Stimulated activated CD4-positive, alpha-beta T cell treated with anti-CD3 and anti-CD28 coated beads, Interleukin-15, amount 100 ng/mL, for 24 hours (primary cell): ENCODE data around the gene SMIM31.

ENCODE experiments used
- DNase-seq: peaks from one replicate; pipeline ENCODE4 v3.0.0-alpha.2; 2020

The SMIM31 gene

GRCh38 chr4:164753873-164754488 lies at the start of gene SMIM31:
TSS of gene SMIM31 (plus strand) at chr4:164754131. CDS start at chr4:164770444, 16,313 bp downstream.
- no peak for DNase-seq

- no peak for DNase-seq
Observed at GRCh38 chr4:164706675-164707074, 47.3 kb upstream of the SMIM31 start.

- DNase-seq, result no peak
Observed at GRCh38 chr4:164716901-164717300, 37.0 kb upstream of the SMIM31 start.

GRCh38 chr4:164718827-164719226 lies 35.1 kb upstream of the SMIM31 start:
- DNase-seq, result no peak

- DNase-seq, result no peak
Observed at GRCh38 chr4:164725066-164725465, 28.9 kb upstream of the SMIM31 start.

- no peak for DNase-seq
Observed at GRCh38 chr4:164730705-164731393, 23.1 kb upstream of the SMIM31 start.

GRCh38 chr4:164731827-164732474 lies 22.0 kb upstream of the SMIM31 start:
- DNase-seq, result peak; percentile 57

- no peak for DNase-seq
Observed at GRCh38 chr4:164734484-164734883, 19.4 kb upstream of the SMIM31 start.

- DNase-seq, result no peak
Observed at GRCh38 chr4:164748375-164748774, 5.6 kb upstream of the SMIM31 start.

- no peak for DNase-seq
Observed at GRCh38 chr4:164755432-164755831, 1.5 kb downstream of the SMIM31 start.

GRCh38 chr4:164756686-164757085 lies 2.8 kb downstream of the SMIM31 start:
- DNase-seq, result no peak

- no peak for DNase-seq
Observed at GRCh38 chr4:164761241-164761640, 7.3 kb downstream of the SMIM31 start.

- no peak for DNase-seq
Observed at GRCh38 chr4:164761746-164762275, 7.9 kb downstream of the SMIM31 start.

GRCh38 chr4:164765096-164765495 lies 11.2 kb downstream of the SMIM31 start:
- DNase-seq, result no peak

GRCh38 chr4:164765833-164766232 lies 11.9 kb downstream of the SMIM31 start:
- DNase-seq, result no peak

- DNase-seq, result no peak
Observed at GRCh38 chr4:164768516-164768915, 14.6 kb downstream of the SMIM31 start.

GRCh38 chr4:164770010-164770724 lies 16.2 kb downstream of the SMIM31 start:
- no peak for DNase-seq

- no peak for DNase-seq
Observed at GRCh38 chr4:164771088-164771487, 17.2 kb downstream of the SMIM31 start.

GRCh38 chr4:164772076-164772475 lies 18.1 kb downstream of the SMIM31 start:
- DNase-seq, result no peak

GRCh38 chr4:164779080-164779479 lies 25.1 kb downstream of the SMIM31 start:
- no peak for DNase-seq

GRCh38 chr4:164779811-164780216 lies 25.9 kb downstream of the SMIM31 start:
- DNase-seq, result peak; percentile 15

GRCh38 chr4:164780839-164781238 lies 26.9 kb downstream of the SMIM31 start:
- no peak for DNase-seq

- no peak for DNase-seq
Observed at GRCh38 chr4:164783976-164784375, 30.0 kb downstream of the SMIM31 start.
